GM12892 (cell line): Measurements from ENCODE around the gene NSG2.

Source experiments
- POLR2A ChIP-seq: IDR thresholded peaks from 2 replicates; pipeline ENCODE4 v1.6.1; 2011; ENCODE audit warnings: low read depth, low read length, control low read depth
- POLR2AphosphoS5 ChIP-seq: IDR thresholded peaks from 2 replicates; pipeline ENCODE4 v1.6.1; 2011; ENCODE audit warnings: low read depth, low read length, control low read depth
- TAF1 ChIP-seq: IDR thresholded peaks from 2 replicates; pipeline ENCODE4 v1.6.1; 2011; ENCODE audit warnings: low read depth, mild to moderate bottlenecking, control low read depth, low read length, borderline replicate concordance

DNA sequence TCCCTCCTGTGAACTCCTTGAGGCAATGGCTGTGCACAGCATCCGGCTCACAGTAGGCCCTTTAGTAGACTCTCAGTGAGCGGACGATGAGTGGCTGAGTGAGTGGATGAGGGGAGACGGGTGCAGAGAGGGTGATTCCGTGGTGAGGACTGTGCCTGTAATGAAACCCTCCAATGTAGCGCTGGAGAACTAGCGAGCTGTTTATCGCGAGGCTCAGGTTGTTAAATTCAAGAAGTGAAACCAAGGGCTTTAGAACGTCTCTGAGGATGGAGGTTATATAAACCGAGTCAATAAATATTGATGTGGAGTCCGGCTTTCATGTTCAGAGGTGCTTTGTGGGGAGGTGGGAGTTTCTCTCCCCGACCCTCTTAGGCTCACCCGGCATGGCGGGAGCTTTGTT is 53.2 kb downstream of the NSG2 start:
- TF ChIP-seq TAF1, result no peak
- TF ChIP-seq POLR2AphosphoS5, result no peak
- no peak for TF ChIP-seq POLR2A
